ENCODE data around the gene HAVCR1. TPM values are rescaled to one million over a fixed set of nuclear protein-coding genes. Genes with fewer than 3 reads are reported as not detected.

Gene HAVCR1
- total RNA-seq (under 1 TPM in 1 of 2 donors, not detected in 1; 0.31 TPM), polyA plus RNA-seq (ENCODE audit: insufficient read length in 6 of 6) (under 1 TPM; 0.21 to 0.92 (median 0.57) TPM)
- long read RNA-seq, donor 1, result 0 reads
- long read RNA-seq, donor 2, result 0 reads
- long read RNA-seq, donor 3, result 0 reads
- long read RNA-seq, donor 4, result 0 reads
- long read RNA-seq, donor 5, result 0 reads
- long read RNA-seq, donor 6, result 0 reads
- long read RNA-seq, donor 7, result 0 reads
- long read RNA-seq, donor 8, result 0 reads
- long read RNA-seq, donor 9, result 0 reads
- long read RNA-seq, donor 10, result 0 reads
- long read RNA-seq, donor 11, result 0 reads
- long read RNA-seq, donor 12, result 0 reads

GRCh38 chr5:157059093-157059539, at the start of gene HAVCR1:
Gene HAVCR1, minus strand, starts transcription at chr5:157059116. Its CDS starts 1,173 bp downstream, at chr5:157057943.
- Histone ChIP-seq H3K9me3 (no peaks in the 10 kb centered on the region), H3K4me1 (no peaks in the 10 kb centered on the region), H3K27ac (no peak within 1 kb of the TSS), H3K36me3 (no peaks in the 10 kb centered on the region), H3K27me3 (no peaks in the 10 kb centered on the region), H3K4me3 (no peak within 1 kb of the TSS)
- intact Hi-C loops (cut with DNase I), result no loop called here
- DNase-seq (peak in 1 of 4 donors; percentile 17), ATAC-seq (peak; percentile 84)
- no peak for TF ChIP-seq CTCF (IDR thresholded peaks at IDR 0.05)

- peaks cover 0 to 15% of the 10 kb centered on the region in 2 donors for H3K4me1 ChIP-seq
- peak overlapping the region; percentile 75 to 85 for H3K27ac ChIP-seq
- peaks cover 0 to 11% of the 10 kb centered on the region in 2 donors for H3K36me3 ChIP-seq
- no peaks in the 10 kb centered on the region for H3K9me3 ChIP-seq
- DNase-seq, result no peak
- TF ChIP-seq CTCF (IDR thresholded peaks at IDR 0.05), result no peak
- H3K4me3 ChIP-seq, result peak overlapping the region; percentile 0 to 41
- no peaks in the 10 kb centered on the region for H3K27me3 ChIP-seq
- ATAC-seq, result no peak
- intact Hi-C loops (cut with DNase I), result no loop called here
Observed at GRCh38 chr5:157107508-157107907, 48.6 kb upstream of the HAVCR1 start.

GRCh38 chr5:157106630-157107461, 47.9 kb upstream of the HAVCR1 start:
- Histone ChIP-seq H3K27ac (peak overlapping the region; percentile 44 to 85), H3K4me1 (peaks cover 0 to 17% of the 10 kb centered on the region in 2 donors), H3K4me3 (peak overlapping the region; percentile 0 to 41), H3K36me3 (peaks cover 0 to 14% of the 10 kb centered on the region in 2 donors), H3K27me3 (no peaks in the 10 kb centered on the region), H3K9me3 (no peaks in the 10 kb centered on the region)
- ATAC-seq (peak; percentile 53), DNase-seq (peak in 2 of 4 donors; percentile 65 to 82)
- intact Hi-C loops (cut with DNase I), result no loop called here
- no peak for TF ChIP-seq CTCF (IDR thresholded peaks at IDR 0.05)

- Histone ChIP-seq H3K4me1 (peaks cover 0 to 29% of the 10 kb centered on the region in 2 donors), H3K36me3 (peaks cover 0 to 14% of the 10 kb centered on the region in 2 donors), H3K27ac (peak overlapping the region in 1 of 2 donors; percentile 57), H3K9me3 (no peaks in the 10 kb centered on the region), H3K4me3 (no peak overlapping the region), H3K27me3 (no peaks in the 10 kb centered on the region)
- ATAC-seq, result peak; percentile 80
- peak in 1 of 4 donors; percentile 38 for DNase-seq
- intact Hi-C loops (cut with DNase I), result no loop called here
- TF ChIP-seq CTCF (IDR thresholded peaks at IDR 0.05), result no peak
Observed at GRCh38 chr5:157100140-157100679, 41.3 kb upstream of the HAVCR1 start.

Data from left lung (tissue), 14 donors.